ENCODE results near the gene SLAMF7.
"Not testable (repeated sequence)": the region's sequence is repeated elsewhere in the genome, so short reads cannot be mapped to it uniquely, and the experiment has no call there.

Gene SLAMF7

GRCh38 chr1:160713161-160713560 lies 25.9 kb upstream of the SLAMF7 start:
- no peaks in the 10 kb centered on the region for H3K4me1 ChIP-seq (ENCODE audit: insufficient read depth, poor library complexity, severe bottlenecking)

GRCh38 chr1:160714034-160714648 lies 24.9 kb upstream of the SLAMF7 start:
- ATAC-seq (ENCODE audit: low read depth), result 0 out of 3 replicates have a peak, but pooled peaks have one; percentile 19
- not testable (repeated sequence) for DNase-seq (ENCODE audit: low spot score)

More at GRCh38 chr1:160713161-160713560, 25.9 kb upstream of the SLAMF7 start:
- Histone ChIP-seq H3K27me3 (ENCODE audit: insufficient read depth, poor library complexity, severe bottlenecking) (peaks cover 3% of the 10 kb centered on the region), H3K9me3 (ENCODE audit: severe bottlenecking) (no peaks in the 10 kb centered on the region), H3K4me3 (ENCODE audit: severe bottlenecking) (no peak overlapping the region), H3K27ac (ENCODE audit: poor library complexity, severe bottlenecking) (no peak overlapping the region), H3K36me3 (ENCODE audit: low read depth) (no peaks in the 10 kb centered on the region)
- DNase-seq (ENCODE audit: low spot score) (no peak), ATAC-seq (ENCODE audit: low read depth) (no peak)
- TF ChIP-seq CTCF (IDR thresholded peaks at IDR 0.05; ENCODE audit: poor library complexity, severe bottlenecking), result no peak

GRCh38 chr1:160716013-160716412 lies 23.0 kb upstream of the SLAMF7 start:
- Histone ChIP-seq H3K9me3 (ENCODE audit: severe bottlenecking) (no peaks in the 10 kb centered on the region), H3K4me1 (ENCODE audit: insufficient read depth, poor library complexity, severe bottlenecking) (no peaks in the 10 kb centered on the region), H3K36me3 (ENCODE audit: low read depth) (no peaks in the 10 kb centered on the region), H3K27ac (ENCODE audit: poor library complexity, severe bottlenecking) (no peak overlapping the region), H3K27me3 (ENCODE audit: insufficient read depth, poor library complexity, severe bottlenecking) (no peaks in the 10 kb centered on the region), H3K4me3 (ENCODE audit: severe bottlenecking) (no peak overlapping the region)
- ATAC-seq (ENCODE audit: low read depth) (no peak), DNase-seq (ENCODE audit: low spot score) (no peak)
- TF ChIP-seq CTCF (IDR thresholded peaks at IDR 0.05; ENCODE audit: poor library complexity, severe bottlenecking), result no peak

More at GRCh38 chr1:160714034-160714648, 24.9 kb upstream of the SLAMF7 start:
- H3K4me1 ChIP-seq (ENCODE audit: insufficient read depth, poor library complexity, severe bottlenecking); H3K27me3 ChIP-seq (ENCODE audit: insufficient read depth, poor library complexity, severe bottlenecking); H3K4me3 ChIP-seq (ENCODE audit: severe bottlenecking); H3K36me3 ChIP-seq (ENCODE audit: low read depth); H3K9me3 ChIP-seq (ENCODE audit: severe bottlenecking); H3K27ac ChIP-seq (ENCODE audit: poor library complexity, severe bottlenecking): not testable (repeated sequence)

GRCh38 chr1:160717306-160717705 lies 21.7 kb upstream of the SLAMF7 start:
- no peak for TF ChIP-seq CTCF (IDR thresholded peaks at IDR 0.05; ENCODE audit: poor library complexity, severe bottlenecking)
- no peaks in the 10 kb centered on the region for H3K4me1 ChIP-seq (ENCODE audit: insufficient read depth, poor library complexity, severe bottlenecking)
- peaks cover 6% of the 10 kb centered on the region for H3K27me3 ChIP-seq (ENCODE audit: insufficient read depth, poor library complexity, severe bottlenecking)
- ATAC-seq (ENCODE audit: low read depth), result no peak
- H3K27ac ChIP-seq (ENCODE audit: poor library complexity, severe bottlenecking), result no peak overlapping the region
- no peaks in the 10 kb centered on the region for H3K9me3 ChIP-seq (ENCODE audit: severe bottlenecking)
- H3K4me3 ChIP-seq (ENCODE audit: severe bottlenecking), result no peak overlapping the region
- H3K36me3 ChIP-seq (ENCODE audit: low read depth), result no peaks in the 10 kb centered on the region
- DNase-seq (ENCODE audit: low spot score), result no peak

GRCh38 chr1:160718210-160718609 lies 20.8 kb upstream of the SLAMF7 start:
- ATAC-seq (ENCODE audit: low read depth) (no peak), DNase-seq (ENCODE audit: low spot score) (no peak)
- Histone ChIP-seq H3K27ac (ENCODE audit: poor library complexity, severe bottlenecking) (no peak overlapping the region), H3K27me3 (ENCODE audit: insufficient read depth, poor library complexity, severe bottlenecking) (peaks cover 6% of the 10 kb centered on the region), H3K9me3 (ENCODE audit: severe bottlenecking) (no peaks in the 10 kb centered on the region), H3K4me3 (ENCODE audit: severe bottlenecking) (no peak overlapping the region), H3K36me3 (ENCODE audit: low read depth) (no peaks in the 10 kb centered on the region), H3K4me1 (ENCODE audit: insufficient read depth, poor library complexity, severe bottlenecking) (no peaks in the 10 kb centered on the region)
- TF ChIP-seq CTCF (IDR thresholded peaks at IDR 0.05; ENCODE audit: poor library complexity, severe bottlenecking), result no peak

Data from RWPE2 (cell line).